DOHH2 (cell line): ENCODE data around the gene CRIM1.

Experiments
- H3F3A ChIP-seq: fragments of 200-600 bp; sonication (generic), shearing (Covaris generic); 2 replicates; pipeline ENCODE4 v1.6.0; 2016; ENCODE audit warnings: antibody characterized with exemption, mild to moderate bottlenecking; ENCODE audit not compliant: control insufficient read depth, insufficient read depth
- H3K27ac ChIP-seq: fragments of 200-600 bp; sonication (generic); 2 replicates; pipeline ENCODE4 v1.5.1; 2014; ENCODE audit warnings: low read depth, mild to moderate bottlenecking, low read length, moderate library complexity
- H3K27me3 ChIP-seq: fragments of 200-600 bp; sonication (generic); 2 replicates; pipeline ENCODE4 v1.6.1; 2014; ENCODE audit warnings: mild to moderate bottlenecking, low read length, mixed read lengths; ENCODE audit not compliant: control insufficient read depth
- H3K36me3 ChIP-seq: fragments of 200-600 bp; sonication (generic); 2 replicates; pipeline ENCODE4 v1.6.1; 2014; ENCODE audit warnings: mild to moderate bottlenecking, low read length, moderate library complexity, mixed read lengths; ENCODE audit not compliant: control insufficient read depth
- H3K4me1 ChIP-seq: fragments of 200-600 bp; sonication (generic); 2 replicates; pipeline ENCODE4 v1.6.1; 2014; ENCODE audit warnings: mild to moderate bottlenecking, low read length, mixed read lengths; ENCODE audit not compliant: control insufficient read depth
- H3K4me2 ChIP-seq: fragments of 200-600 bp; sonication (generic); 2 replicates; pipeline ENCODE4 v1.6.0; 2014; ENCODE audit warnings: mild to moderate bottlenecking, low read length, moderate library complexity
- H3K4me3 ChIP-seq: fragments of 200-600 bp; sonication (generic); 2 replicates; pipeline ENCODE4 v1.5.1; 2014; ENCODE audit warnings: mild to moderate bottlenecking, low read length, mixed read lengths
- H3K79me2 ChIP-seq: fragments of 200-600 bp; sonication (generic); 2 replicates; pipeline ENCODE4 v1.6.1; 2014; ENCODE audit warnings: mild to moderate bottlenecking, low read length, mixed read lengths; ENCODE audit not compliant: control insufficient read depth
- H3K9me2 ChIP-seq: fragments of 200-600 bp; sonication (generic); replicated peaks from 2 replicates; pipeline ENCODE4 v1.6.1; 2014; ENCODE audit warnings: mild to moderate bottlenecking, low read length, mixed read lengths; ENCODE audit not compliant: control insufficient read depth
- H3K9me3 ChIP-seq: fragments of 200-600 bp; sonication (generic); 2 replicates; pipeline ENCODE4 v1.6.1; 2014; ENCODE audit warnings: antibody characterized with exemption, low read length, mixed read lengths; ENCODE audit not compliant: control insufficient read depth, insufficient read depth
- H4K20me1 ChIP-seq: fragments of 200-600 bp; sonication (generic); 2 replicates; pipeline ENCODE4 v1.6.0; 2014; ENCODE audit warnings: low read depth, mild to moderate bottlenecking, antibody characterized with exemption, low read length, moderate library complexity; ENCODE audit not compliant: control insufficient read depth, insufficient read depth
- CTCF ChIP-seq: fragments of 200-600 bp; sonication (generic); IDR thresholded peaks from one replicate; pipeline ENCODE4 v1.5.1; 2014; ENCODE audit warnings: antibody characterized with exemption, mild to moderate bottlenecking, low read depth, low read length; ENCODE audit not compliant: poor library complexity, severe bottlenecking
- EZH2phosphoT487 ChIP-seq: fragments of 200-600 bp; sonication (generic); IDR thresholded peaks from 2 replicates; pipeline ENCODE4 v1.6.1; 2017; ENCODE audit warnings: borderline replicate concordance, mild to moderate bottlenecking, antibody characterized with exemption, low read length, moderate library complexity, mixed read lengths

CRIM1 gene

GRCh38 chr2:36597003-36597531, 241.5 kb downstream of the CRIM1 start:
- no peaks in the 10 kb centered on the region for H3F3A ChIP-seq
- TF ChIP-seq EZH2phosphoT487 (no peak), CTCF (no peak)
- peak overlapping the region; percentile 100 for H3K4me3 ChIP-seq

DNA sequence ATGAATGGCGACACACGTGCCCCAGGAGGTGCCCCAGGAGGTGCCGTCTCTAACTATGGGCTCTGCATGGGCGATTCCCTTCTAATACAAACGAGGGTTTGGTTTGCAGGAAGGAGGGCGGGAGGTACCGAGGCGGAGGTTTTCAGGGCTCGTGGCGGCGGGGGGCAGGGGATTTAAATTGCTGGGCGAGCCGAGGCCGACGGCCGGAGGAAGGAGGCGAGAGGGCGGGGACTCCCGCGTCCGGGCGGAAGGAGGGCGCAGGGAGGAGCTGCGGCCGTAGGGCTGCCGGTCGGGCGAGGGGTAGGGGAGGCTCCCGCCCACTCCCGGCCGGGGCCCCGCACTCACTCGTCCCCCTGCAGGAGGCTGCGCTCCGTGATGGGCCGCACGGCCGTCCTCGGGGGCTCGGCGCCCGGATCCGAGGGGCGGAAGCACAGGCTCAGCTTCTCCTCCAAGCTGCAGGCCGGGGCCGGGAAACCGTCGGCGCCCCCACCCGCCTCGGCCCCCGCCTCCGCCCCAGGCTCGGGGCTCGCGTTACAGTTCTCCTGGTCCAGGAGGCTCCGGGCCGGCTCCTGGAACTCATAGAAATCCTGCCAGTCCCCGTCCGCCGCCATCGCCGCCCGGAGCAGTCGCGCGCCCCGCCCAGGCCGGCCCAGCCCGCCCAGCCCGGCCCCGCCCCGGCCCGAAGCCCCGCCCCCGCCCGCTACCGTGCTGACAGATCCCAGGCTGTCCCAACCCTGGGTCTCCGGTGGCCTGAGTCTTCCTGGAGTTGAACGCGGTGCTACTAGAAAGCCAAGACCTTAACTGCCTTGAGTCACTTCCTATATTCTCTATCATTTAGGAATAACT, 242.2 kb downstream of the CRIM1 start, which contains the start of gene FEZ2:
FEZ2 (minus strand) TSS at position 637 of the 846 bp plus-strand sequence; CDS start at position 611, 26 bp downstream.
- peak within 1 kb of the TSS; percentile 30; the same call in 1 of the 2 replicates for H3K27ac ChIP-seq

More at GRCh38 chr2:36597003-36597531, 241.5 kb downstream of the CRIM1 start:
- Histone ChIP-seq H3K27me3 (no peaks in the 10 kb centered on the region), H3K36me3 (peaks cover 7% of the 10 kb centered on the region), H3K27ac (peak overlapping the region; percentile 30; the same call in 1 of the 2 replicates), H3K9me3 (no peaks in the 10 kb centered on the region), H3K4me1 (peaks cover 18% of the 10 kb centered on the region), H3K79me2 (peaks cover 33% of the 10 kb centered on the region), H3K4me2 (peak overlapping the region; percentile 93), H3K9me2 (no peaks in the 10 kb centered on the region), H4K20me1 (peaks cover 5% of the 10 kb centered on the region; the same call in 1 of the 2 replicates)

More for the DNA sequence above, 242.2 kb downstream of the CRIM1 start, which contains the start of gene FEZ2:
- Histone ChIP-seq H3K4me1 (peaks cover 18% of the 10 kb centered on the region), H3K27me3 (no peaks in the 10 kb centered on the region), H4K20me1 (peaks cover 5% of the 10 kb centered on the region; the same call in 1 of the 2 replicates), H3K36me3 (peaks cover 7% of the 10 kb centered on the region), H3K4me3 (peak within 1 kb of the TSS; percentile 100), H3F3A (no peaks in the 10 kb centered on the region), H3K79me2 (peaks cover 30% of the 10 kb centered on the region), H3K4me2 (peak within 1 kb of the TSS; percentile 93), H3K9me2 (no peaks in the 10 kb centered on the region), H3K9me3 (no peaks in the 10 kb centered on the region)
- TF ChIP-seq EZH2phosphoT487 (no peak), CTCF (no peak)
